ENCODE measurements around the gene RAD1. TPM values are rescaled to one million over a fixed set of nuclear protein-coding genes. Genes with fewer than 3 reads are reported as not detected.

RAD1 gene
- total RNA-seq (10 to 100 TPM; 18.9 to 27.5 (median 23.9) TPM), polyA plus RNA-seq (10 to 100 TPM; 13.3 to 13.5 TPM)
- long read RNA-seq, donor 1, full-length matches to known transcripts, result 7 of 47 reads
- long read RNA-seq, donor 1, partial matches to known transcripts, result 22 of 47 reads
- long read RNA-seq, donor 1, other reads (novel, unspliced or antisense), result 18 of 47 reads
- long read RNA-seq, donor 2, full-length matches to known transcripts, result 13 of 26 reads
- long read RNA-seq, donor 2, partial matches to known transcripts, result 1 of 26 reads
- long read RNA-seq, donor 2, other reads (novel, unspliced or antisense), result 12 of 26 reads
- long read RNA-seq, donor 3, full-length matches to known transcripts, result 30 of 42 reads
- long read RNA-seq, donor 3, partial matches to known transcripts, result 3 of 42 reads
- long read RNA-seq, donor 3, other reads (novel, unspliced or antisense), result 9 of 42 reads

- intact Hi-C loops (cut with DNase I), result loop anchor here in 2 of 10 donors (1.0 to 10.0 kb wide), 2 partner anchors 14 to 250 kb away; partner anchors contain the start of gene DNAJC21 (in 1 of the 2)
Measured at GRCh38 chr5:34915139-34915855, at the start of gene RAD1, which contains the start of gene BRIX1. Gene RAD1 (minus strand): TSS chr5:34915504. CDS start chr5:34914892, 612 bp downstream. Gene BRIX1 (plus strand): TSS chr5:34915711. CDS start chr5:34915739, 28 bp downstream.

DNA sequence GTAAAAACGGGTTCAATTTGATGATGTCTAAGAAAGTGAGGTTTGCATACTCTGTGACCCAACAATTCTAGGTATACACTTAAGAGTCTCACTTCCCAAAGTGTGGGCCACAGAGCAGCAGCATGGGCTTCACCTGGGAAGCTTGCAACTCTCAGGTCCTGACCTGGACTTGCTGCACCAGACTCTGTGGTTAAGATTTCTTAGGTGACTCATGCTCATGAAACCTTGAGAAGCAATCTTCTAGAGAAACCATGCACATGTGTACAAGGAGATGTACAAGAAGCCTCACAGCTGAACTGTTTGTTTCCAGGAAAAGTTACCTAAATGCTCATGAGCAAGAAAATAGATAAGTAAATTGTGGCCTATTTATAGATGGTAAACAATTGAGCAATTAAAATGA, 44.0 kb upstream of the RAD1 start:
- ATAC-seq (no peak), DNase-seq (no peak)
- TF ChIP-seq, protein P1, sequence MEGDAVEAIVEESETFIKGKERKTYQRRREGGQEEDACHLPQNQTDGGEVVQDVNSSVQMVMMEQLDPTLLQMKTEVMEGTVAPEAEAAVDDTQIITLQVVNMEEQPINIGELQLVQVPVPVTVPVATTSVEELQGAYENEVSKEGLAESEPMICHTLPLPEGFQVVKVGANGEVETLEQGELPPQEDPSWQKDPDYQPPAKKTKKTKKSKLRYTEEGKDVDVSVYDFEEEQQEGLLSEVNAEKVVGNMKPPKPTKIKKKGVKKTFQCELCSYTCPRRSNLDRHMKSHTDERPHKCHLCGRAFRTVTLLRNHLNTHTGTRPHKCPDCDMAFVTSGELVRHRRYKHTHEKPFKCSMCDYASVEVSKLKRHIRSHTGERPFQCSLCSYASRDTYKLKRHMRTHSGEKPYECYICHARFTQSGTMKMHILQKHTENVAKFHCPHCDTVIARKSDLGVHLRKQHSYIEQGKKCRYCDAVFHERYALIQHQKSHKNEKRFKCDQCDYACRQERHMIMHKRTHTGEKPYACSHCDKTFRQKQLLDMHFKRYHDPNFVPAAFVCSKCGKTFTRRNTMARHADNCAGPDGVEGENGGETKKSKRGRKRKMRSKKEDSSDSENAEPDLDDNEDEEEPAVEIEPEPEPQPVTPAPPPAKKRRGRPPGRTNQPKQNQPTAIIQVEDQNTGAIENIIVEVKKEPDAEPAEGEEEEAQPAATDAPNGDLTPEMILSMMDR (IDR thresholded peaks at IDR 0.05), result no peak
- peaks cover 0 to 33% (median 7%) of the 10 kb centered on the region in 9 donors for H3K36me3 ChIP-seq
- H3K9me3 ChIP-seq, result no peaks in the 10 kb centered on the region
- H3K27ac ChIP-seq, result no peak overlapping the region
- H3K27me3 ChIP-seq, result no peaks in the 10 kb centered on the region
- 90 to 93% methylated on average over 1 of the region's 1 CpG for WGBS, 2 donors
- H3K4me3 ChIP-seq, result no peak overlapping the region
- intact Hi-C loops (cut with DNase I), result loop anchor here in 2 of 10 donors (5.0 to 10.0 kb wide), 2 partner anchors 223 to 965 kb away; no protein-coding TSS in a partner anchor
- H3K4me1 ChIP-seq, result no peaks in the 10 kb centered on the region

More at GRCh38 chr5:34915139-34915855, at the start of gene RAD1, which contains the start of gene BRIX1:
- Histone ChIP-seq H3K27me3 (no peaks in the 10 kb centered on the region), H3K36me3 (peaks cover 0 to 55% (median 19%) of the 10 kb centered on the region in 9 donors), H3K4me1 (peaks cover 3 to 35% (median 27%) of the 10 kb centered on the region in 9 donors), H3K9me3 (no peaks in the 10 kb centered on the region), H3K27ac (peak within 1 kb of the TSS; percentile 41 to 93 (median 84)), H3K4me3 (peak within 1 kb of the TSS; percentile 76 to 97 (median 86))
- DNase-seq, result peak; percentile 95 to 96
- ATAC-seq, result peak; percentile 100
- TF ChIP-seq, protein P1 (IDR thresholded peaks at IDR 0.05), result peak in 6 of 9 donors; percentile 9 to 47 (median 22)
- WGBS, 2 donors, result 0% methylated on average over 67 of the region's 67 CpGs

DNA sequence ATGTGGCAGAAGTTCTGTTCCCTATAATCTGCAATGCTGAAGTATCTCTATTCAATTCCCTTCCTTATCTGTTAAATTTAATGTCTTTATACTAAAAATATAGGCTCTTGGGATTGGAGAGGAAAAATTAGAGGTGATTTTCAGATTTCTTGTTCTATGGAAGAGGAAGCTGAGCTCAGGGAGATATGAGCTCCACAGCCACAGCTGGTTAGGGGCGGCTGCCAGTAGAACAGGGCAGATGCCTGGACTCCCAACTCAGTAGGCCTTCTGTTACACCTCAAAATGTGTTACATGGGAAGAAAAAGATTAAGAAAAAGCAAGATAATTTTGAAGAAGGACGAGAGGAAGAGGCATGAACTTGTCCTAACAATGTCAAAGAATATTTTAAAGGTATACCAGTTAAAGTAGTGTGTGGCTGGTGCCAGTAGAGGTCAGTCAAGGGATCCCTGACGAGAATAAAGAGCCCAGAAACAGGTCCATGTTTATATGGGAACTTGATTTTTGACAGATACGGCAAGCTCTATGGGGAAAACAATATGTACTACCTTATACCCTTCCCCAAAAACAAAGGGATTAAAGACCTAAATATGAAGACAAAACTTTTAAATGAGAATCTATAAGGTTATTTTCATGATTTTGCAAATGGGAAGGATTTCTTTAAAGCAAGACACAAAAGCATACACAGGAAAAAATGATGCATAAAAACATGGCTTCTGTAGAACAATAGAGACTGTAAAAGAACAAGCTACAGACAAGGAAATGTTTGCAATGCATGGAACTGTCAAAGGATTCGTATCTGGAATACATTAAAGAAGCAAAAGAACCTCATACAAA, 42.8 kb upstream of the RAD1 start:
- no peaks in the 10 kb centered on the region for H3K27me3 ChIP-seq
- no peaks in the 10 kb centered on the region for H3K4me1 ChIP-seq
- DNase-seq (no peak), ATAC-seq (peak in 2 of 8 donors; percentile 37 to 49)
- WGBS, 2 donors, result 48 to 57% methylated on average over 5 of the region's 5 CpGs
- H3K27ac ChIP-seq, result no peak overlapping the region
- peaks cover 0 to 46% (median 7%) of the 10 kb centered on the region in 9 donors for H3K36me3 ChIP-seq
- no peaks in the 10 kb centered on the region for H3K9me3 ChIP-seq
- intact Hi-C loops (cut with DNase I), result loop anchor here in 2 of 10 donors (5.0 to 10.0 kb wide), 2 partner anchors 224 to 967 kb away; no protein-coding TSS in a partner anchor
- TF ChIP-seq, protein P1 (IDR thresholded peaks at IDR 0.05), result peak in 8 of 9 donors; percentile 14 to 65 (median 50)
- no peak overlapping the region for H3K4me3 ChIP-seq

Measured in heart right ventricle (tissue), 16 donors.